ENCODE results near the gene MTPN. TPM values are rescaled to one million over a fixed set of nuclear protein-coding genes. Genes with fewer than 3 reads are reported as not detected.

Gene MTPN
- total RNA-seq, 1 donor from 2014 or later = 170 TPM

GRCh38 chr7:135977742-135978066, 545 bp upstream of the MTPN start:
- H3K9me3 Mint-ChIP-seq = no peaks in the 10 kb centered on the region
- no peaks in the 10 kb centered on the region for H3K36me3 ChIP-seq
- peak overlapping the region; percentile 87 for H3K4me3 ChIP-seq
- no peaks in the 10 kb centered on the region for H3K27me3 ChIP-seq
- H3K4me1 ChIP-seq = peaks cover 10% of the 10 kb centered on the region
- no peak overlapping the region for H3K27ac ChIP-seq
- peak overlapping the region; percentile 98 for H3K4me3 Mint-ChIP-seq
- peak overlapping the region; percentile 86 for H2AFZ ChIP-seq (replicated peaks)
- H3K27me3 Mint-ChIP-seq (ENCODE audit: insufficient read depth, low read depth) = peaks cover 6% of the 10 kb centered on the region
- TF ChIP-seq CTCF (IDR thresholded peaks at IDR 0.05) (no peak), EZH2 (IDR thresholded peaks at IDR 0.05) (no peak), EZH2phosphoT487 (IDR thresholded peaks at IDR 0.05) (no peak)
- no peak overlapping the region for H3K9ac ChIP-seq
- H3K36me3 Mint-ChIP-seq = no peaks in the 10 kb centered on the region
- peaks cover 29% of the 10 kb centered on the region for H4K20me1 ChIP-seq (ENCODE audit: low read depth)
- H3K27ac Mint-ChIP-seq = no peak overlapping the region
- H3K9me3 ChIP-seq (ENCODE audit: low read depth) = no peaks in the 10 kb centered on the region
- H3K4me2 ChIP-seq = peak overlapping the region; percentile 89
- no peaks in the 10 kb centered on the region for H3F3A ChIP-seq (ENCODE audit: low read depth)
- no peak for DNase-seq (ENCODE audit: low spot score)
- peaks cover 13% of the 10 kb centered on the region for H3K4me1 Mint-ChIP-seq
- peaks cover 44% of the 10 kb centered on the region for H3K79me2 ChIP-seq (ENCODE audit: low read depth)

GRCh38 chr7:135976312-135977006, 700 bp downstream of the MTPN start:
- Mint-ChIP-seq H3K27ac (peak overlapping the region; percentile 81), H3K9me3 (no peaks in the 10 kb centered on the region), H3K4me1 (peaks cover 13% of the 10 kb centered on the region), H3K4me3 (peak overlapping the region; percentile 98), H3K36me3 (no peaks in the 10 kb centered on the region), H3K27me3 (ENCODE audit: insufficient read depth, low read depth) (peaks cover 6% of the 10 kb centered on the region)
- peaks cover 57% of the 10 kb centered on the region for H3K79me2 ChIP-seq (ENCODE audit: low read depth)
- no peaks in the 10 kb centered on the region for H3F3A ChIP-seq (ENCODE audit: low read depth)
- H2AFZ ChIP-seq (replicated peaks) = peak overlapping the region; percentile 86
- peaks cover 10% of the 10 kb centered on the region for H3K4me1 ChIP-seq
- H3K27me3 ChIP-seq = no peaks in the 10 kb centered on the region
- peaks cover 34% of the 10 kb centered on the region for H4K20me1 ChIP-seq (ENCODE audit: low read depth)
- peak overlapping the region; percentile 78 for H3K9ac ChIP-seq
- no peak for DNase-seq (ENCODE audit: low spot score)
- no peak overlapping the region for H3K27ac ChIP-seq
- TF ChIP-seq CTCF (IDR thresholded peaks at IDR 0.05) (no peak), EZH2phosphoT487 (IDR thresholded peaks at IDR 0.05) (no peak), EZH2 (IDR thresholded peaks at IDR 0.05) (peak; percentile 10)
- no peaks in the 10 kb centered on the region for H3K36me3 ChIP-seq
- H3K4me2 ChIP-seq = peak overlapping the region; percentile 89
- H3K9me3 ChIP-seq (ENCODE audit: low read depth) = no peaks in the 10 kb centered on the region
- H3K4me3 ChIP-seq = peak overlapping the region; percentile 87

- peaks cover 13% of the 10 kb centered on the region for H3K4me1 Mint-ChIP-seq
- Histone ChIP-seq H3K27me3 (no peaks in the 10 kb centered on the region), H3K4me3 (no peak overlapping the region), H4K20me1 (ENCODE audit: low read depth) (peaks cover 42% of the 10 kb centered on the region), H3K4me2 (peak overlapping the region; percentile 89), H2AFZ (replicated peaks) (no peak overlapping the region), H3F3A (ENCODE audit: low read depth) (no peaks in the 10 kb centered on the region), H3K4me1 (peaks cover 10% of the 10 kb centered on the region), H3K9me3 (ENCODE audit: low read depth) (no peaks in the 10 kb centered on the region), H3K27ac (no peak overlapping the region), H3K36me3 (no peaks in the 10 kb centered on the region), H3K9ac (no peak overlapping the region), H3K79me2 (ENCODE audit: low read depth) (peaks cover 68% of the 10 kb centered on the region)
- no peaks in the 10 kb centered on the region for H3K36me3 Mint-ChIP-seq
- peaks cover 6% of the 10 kb centered on the region for H3K27me3 Mint-ChIP-seq (ENCODE audit: insufficient read depth, low read depth)
- H3K9me3 Mint-ChIP-seq = no peaks in the 10 kb centered on the region
- DNase-seq (ENCODE audit: low spot score) = no peak
- H3K4me3 Mint-ChIP-seq = no peak overlapping the region
- TF ChIP-seq EZH2 (IDR thresholded peaks at IDR 0.05) (no peak), EZH2phosphoT487 (IDR thresholded peaks at IDR 0.05) (no peak)
- no peak overlapping the region for H3K27ac Mint-ChIP-seq
Measured at GRCh38 chr7:135975166-135975565, 2.0 kb downstream of the MTPN start.

- H3K27ac Mint-ChIP-seq = no peak overlapping the region
- no peaks in the 10 kb centered on the region for H3K27me3 ChIP-seq
- no peaks in the 10 kb centered on the region for H3K36me3 ChIP-seq
- H3K9me3 ChIP-seq (ENCODE audit: low read depth) = no peaks in the 10 kb centered on the region
- peaks cover 13% of the 10 kb centered on the region for H3K4me1 Mint-ChIP-seq
- H3K9me3 Mint-ChIP-seq = no peaks in the 10 kb centered on the region
- H3K9ac ChIP-seq = no peak overlapping the region
- no peak for DNase-seq (ENCODE audit: low spot score)
- peak overlapping the region; percentile 89 for H3K4me2 ChIP-seq
- no peak overlapping the region for H3K4me3 ChIP-seq
- peaks cover 10% of the 10 kb centered on the region for H3K4me1 ChIP-seq
- H3K4me3 Mint-ChIP-seq = no peak overlapping the region
- H3K79me2 ChIP-seq (ENCODE audit: low read depth) = peaks cover 73% of the 10 kb centered on the region
- no peak overlapping the region for H2AFZ ChIP-seq (replicated peaks)
- no peak overlapping the region for H3K27ac ChIP-seq
- H3F3A ChIP-seq (ENCODE audit: low read depth) = no peaks in the 10 kb centered on the region
- H3K27me3 Mint-ChIP-seq (ENCODE audit: insufficient read depth, low read depth) = peaks cover 6% of the 10 kb centered on the region
- TF ChIP-seq CTCF (IDR thresholded peaks at IDR 0.05) = no peak
- no peaks in the 10 kb centered on the region for H3K36me3 Mint-ChIP-seq
- H4K20me1 ChIP-seq (ENCODE audit: low read depth) = peaks cover 46% of the 10 kb centered on the region
Measured at GRCh38 chr7:135974667-135975066, 2.5 kb downstream of the MTPN start.

Measured in neural progenitor cell (in vitro differentiated cells).